Inferior parietal cortex (tissue), 1 donor: ENCODE data around the gene HNF1B.
"Not testable (repeated sequence)": the region's sequence is repeated elsewhere in the genome, so short reads cannot be mapped to it uniquely, and the experiment has no call there.

Experiments
- DNase-seq: peaks from one replicate; pipeline ENCODE4 v3.0.0-alpha.2; 2016; ENCODE audit errors: extremely low spot score

The HNF1B gene

GRCh38 chr17:37702598-37702997 lies 42.3 kb downstream of the HNF1B start:
- DNase-seq = no peak

DNA sequence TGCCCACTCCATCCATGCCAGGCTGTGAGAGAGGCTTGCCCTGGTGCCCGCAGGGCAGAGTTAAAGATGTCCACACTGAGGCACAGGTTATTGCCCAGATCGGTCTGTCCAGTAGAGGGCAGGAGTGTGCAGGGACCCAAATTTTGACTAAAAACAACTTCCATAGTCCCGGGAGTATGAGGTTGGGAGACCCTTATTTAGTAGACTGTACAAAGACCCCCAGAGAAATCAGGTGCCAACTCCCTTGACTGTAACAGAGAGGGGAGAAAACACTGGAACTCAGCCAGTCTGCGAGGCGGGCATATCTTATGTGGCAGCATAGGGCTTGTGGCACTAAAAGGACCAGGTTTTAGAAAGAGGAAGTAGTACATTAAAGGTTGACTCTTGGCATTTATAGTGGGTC lies 43.4 kb downstream of the HNF1B start:
- DNase-seq = no peak

DNA sequence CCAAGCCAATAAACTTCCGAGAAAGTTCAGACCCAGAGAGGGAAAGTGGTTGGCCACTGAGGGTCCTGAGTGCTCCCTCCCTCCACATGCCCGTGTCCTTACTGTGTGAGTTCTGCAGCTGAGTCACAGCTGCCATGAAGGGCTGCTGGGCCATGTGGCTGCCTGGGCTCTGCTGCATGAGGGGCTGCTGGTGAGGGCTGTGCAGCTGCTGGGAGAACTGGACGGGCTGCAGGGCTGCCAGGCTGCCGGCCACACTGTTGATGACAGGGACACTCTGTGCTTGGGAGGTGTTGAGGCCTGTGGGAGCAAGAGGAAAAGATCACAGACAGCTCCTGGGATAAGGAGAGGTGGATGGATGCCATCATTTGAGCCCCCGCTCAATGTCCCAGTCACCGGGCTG lies 44.0 kb downstream of the HNF1B start:
- DNase-seq = no peak

DNA sequence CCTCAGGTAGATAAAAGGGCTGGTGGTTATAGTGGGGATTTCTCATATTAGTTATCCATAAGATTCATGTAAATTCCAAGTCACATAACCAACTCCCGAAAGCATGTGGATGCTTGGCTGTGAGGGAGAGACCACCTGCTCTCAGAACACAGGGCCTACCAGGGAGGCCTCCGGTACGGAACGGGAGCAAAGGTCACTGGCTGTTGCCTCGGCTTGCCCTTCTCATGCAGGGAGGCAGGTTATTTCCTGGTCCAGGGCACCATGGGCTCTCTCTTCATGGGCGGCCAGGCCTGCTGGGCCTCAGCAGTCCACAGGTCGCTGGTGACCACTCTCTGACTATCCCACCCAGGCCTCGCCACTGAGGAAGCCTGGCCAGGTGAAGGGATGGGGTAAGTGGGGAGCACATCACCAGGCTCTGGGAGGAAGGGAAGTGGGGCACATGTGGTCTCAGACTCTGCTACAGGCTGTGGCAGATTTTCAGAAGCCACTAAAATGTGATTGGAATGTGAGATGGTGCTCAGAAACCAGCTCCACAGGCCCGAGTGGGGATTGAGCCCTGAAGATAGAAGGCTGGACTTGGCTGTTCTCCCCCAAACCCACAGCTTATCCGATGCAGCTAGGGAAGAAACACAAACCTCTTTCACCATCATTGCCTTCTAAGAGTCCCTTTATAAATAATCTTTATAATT lies 45.4 kb downstream of the HNF1B start:
- DNase-seq = no peak

DNA sequence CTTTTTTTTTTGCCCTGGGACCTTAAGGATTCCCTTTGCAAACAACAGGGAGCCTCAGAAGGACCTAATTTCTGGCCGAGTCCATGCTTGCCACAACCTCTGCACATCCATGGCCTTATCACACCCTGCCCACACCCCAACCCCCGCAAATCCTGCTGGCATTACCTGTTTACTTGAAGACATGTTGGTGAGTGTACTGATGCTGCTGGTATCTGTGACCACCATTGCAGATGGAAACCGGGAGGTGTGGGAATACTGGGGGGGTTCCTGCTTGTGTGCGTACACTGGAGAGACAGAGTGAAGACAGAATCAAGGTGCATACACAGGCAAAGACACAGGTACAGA lies 46.0 kb downstream of the HNF1B start:
- no peak for DNase-seq

- no peak for DNase-seq
Measured at GRCh38 chr17:37698132-37698910, 46.5 kb downstream of the HNF1B start.

- no peak for DNase-seq
Measured at GRCh38 chr17:37697381-37697780, 47.5 kb downstream of the HNF1B start.

- no peak for DNase-seq
Measured at GRCh38 chr17:37696366-37696765, 48.5 kb downstream of the HNF1B start.

DNA sequence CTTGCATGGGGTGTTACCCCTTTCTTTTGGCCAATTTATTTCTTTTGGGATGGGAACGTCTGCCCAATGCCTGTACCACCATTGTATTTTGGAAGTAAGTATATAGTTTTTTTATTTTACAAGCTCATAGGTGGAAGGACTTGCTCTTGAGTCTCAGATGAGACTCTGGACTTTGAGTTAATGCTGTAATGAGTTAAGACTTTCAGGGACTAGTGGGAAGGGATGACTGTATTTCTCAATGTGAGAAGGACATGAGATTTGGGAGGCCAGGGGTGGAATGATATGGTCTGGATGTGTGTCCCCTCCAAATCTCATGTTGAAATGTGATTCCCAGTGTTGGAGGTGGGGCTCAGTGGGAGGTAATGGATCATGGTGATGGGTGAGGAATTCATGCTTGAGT lies 49.1 kb downstream of the HNF1B start:
- DNase-seq = no peak

DNA sequence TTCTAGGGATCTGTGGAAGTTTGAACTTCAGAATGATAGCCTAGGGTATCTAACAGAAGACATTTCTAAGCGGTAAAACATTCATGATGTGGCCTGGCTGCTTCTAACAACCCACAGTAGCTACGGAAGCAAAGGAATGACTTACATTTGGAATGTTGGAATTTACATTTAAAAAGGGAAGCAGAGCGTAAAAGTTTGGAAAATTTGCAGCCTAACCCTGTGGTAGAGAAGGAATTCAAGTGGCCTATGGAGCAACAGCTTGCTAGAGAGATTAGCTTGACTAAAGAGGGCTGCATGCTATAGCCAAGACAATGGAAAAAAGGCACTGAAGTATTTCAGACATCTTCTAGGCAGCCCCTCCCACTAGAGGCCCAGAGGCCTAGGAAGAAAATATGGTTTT lies 50.1 kb downstream of the HNF1B start:
- no peak for DNase-seq

DNA sequence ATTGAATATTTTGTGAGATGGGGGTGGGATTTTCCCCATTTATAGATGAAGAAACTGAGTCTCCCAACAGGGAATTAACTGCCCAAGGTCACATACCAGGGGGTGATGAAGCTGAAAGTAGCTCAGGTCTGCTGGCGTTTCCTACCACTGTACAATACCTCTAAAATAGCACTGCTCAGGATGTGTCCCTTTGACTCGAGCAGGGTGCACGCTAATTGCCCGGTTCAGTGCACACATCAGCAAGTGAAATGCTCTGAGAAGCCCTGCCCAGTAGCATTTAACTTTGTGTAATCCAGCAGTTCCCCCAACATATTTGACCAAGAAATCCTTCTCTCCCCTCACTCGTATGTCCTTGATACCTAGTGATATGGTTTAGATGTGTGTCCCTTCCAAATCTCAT lies 51.5 kb downstream of the HNF1B start:
- DNase-seq = no peak

GRCh38 chr17:37691807-37692206 lies 53.1 kb downstream of the HNF1B start:
- DNase-seq = no peak

GRCh38 chr17:37689317-37689716 lies 55.5 kb downstream of the HNF1B start:
- no peak for DNase-seq

GRCh38 chr17:37683454-37683984 lies 61.3 kb downstream of the HNF1B start:
- DNase-seq = no peak

DNA sequence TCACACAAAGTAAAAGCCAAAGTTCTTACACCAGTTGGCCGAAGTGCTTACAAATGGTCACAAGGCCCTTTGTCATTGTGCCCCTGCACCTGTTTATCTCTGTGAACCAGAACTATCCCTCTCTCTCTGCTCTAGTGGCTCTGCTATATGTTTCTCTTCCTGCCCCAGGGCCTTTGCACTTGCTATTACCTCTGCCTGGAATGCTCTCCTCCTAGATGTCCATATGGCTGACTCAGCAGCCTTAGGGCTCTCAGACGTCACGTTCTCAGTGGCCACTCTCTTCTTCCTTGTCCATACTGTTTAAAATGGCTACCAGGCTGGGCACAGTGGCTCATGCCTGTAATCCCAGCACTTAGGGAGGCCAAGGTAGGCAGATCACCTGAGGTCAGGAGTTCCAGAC lies 62.9 kb downstream of the HNF1B start:
- DNase-seq = no peak

GRCh38 chr17:37679995-37680394 lies 64.9 kb downstream of the HNF1B start:
- DNase-seq = not testable (repeated sequence)

DNA sequence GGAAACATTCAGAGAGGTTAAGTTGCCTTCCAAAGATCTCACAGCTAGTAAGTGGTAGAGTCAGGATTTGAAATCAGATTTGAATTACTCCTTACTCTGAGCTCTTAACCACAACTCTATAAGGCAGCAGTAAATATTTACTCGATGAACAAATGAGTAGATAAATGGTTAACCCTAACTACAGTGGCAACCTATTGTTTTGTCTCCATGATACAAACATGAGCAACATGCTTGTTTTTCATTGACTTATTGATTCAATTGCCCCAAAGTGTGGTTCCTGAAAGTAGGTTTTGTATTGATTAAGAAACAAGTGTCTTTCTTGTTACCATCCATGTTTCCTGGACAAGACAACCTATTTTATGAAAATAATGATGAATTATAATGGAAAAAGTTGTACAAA lies 66.8 kb downstream of the HNF1B start:
- DNase-seq = no peak

DNA sequence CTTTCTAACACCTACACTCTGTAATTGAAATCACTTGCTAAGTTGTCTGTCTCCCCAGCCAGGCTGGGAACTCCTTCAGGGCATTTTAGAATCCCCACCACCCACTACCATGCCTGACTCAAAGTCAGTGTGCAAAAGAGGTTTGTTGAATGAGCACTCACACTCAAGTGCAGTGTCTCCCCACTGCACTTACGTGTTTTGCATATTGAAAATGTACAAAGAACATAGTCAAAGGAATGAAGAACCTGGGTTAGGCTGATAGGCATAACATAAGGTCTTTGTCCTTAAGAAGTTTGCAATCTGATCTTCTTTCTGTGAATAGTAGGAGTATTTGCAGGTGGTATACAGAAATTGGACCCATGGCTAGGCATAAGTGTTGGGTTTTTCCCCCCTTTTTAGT lies 67.8 kb downstream of the HNF1B start:
- no peak for DNase-seq

DNA sequence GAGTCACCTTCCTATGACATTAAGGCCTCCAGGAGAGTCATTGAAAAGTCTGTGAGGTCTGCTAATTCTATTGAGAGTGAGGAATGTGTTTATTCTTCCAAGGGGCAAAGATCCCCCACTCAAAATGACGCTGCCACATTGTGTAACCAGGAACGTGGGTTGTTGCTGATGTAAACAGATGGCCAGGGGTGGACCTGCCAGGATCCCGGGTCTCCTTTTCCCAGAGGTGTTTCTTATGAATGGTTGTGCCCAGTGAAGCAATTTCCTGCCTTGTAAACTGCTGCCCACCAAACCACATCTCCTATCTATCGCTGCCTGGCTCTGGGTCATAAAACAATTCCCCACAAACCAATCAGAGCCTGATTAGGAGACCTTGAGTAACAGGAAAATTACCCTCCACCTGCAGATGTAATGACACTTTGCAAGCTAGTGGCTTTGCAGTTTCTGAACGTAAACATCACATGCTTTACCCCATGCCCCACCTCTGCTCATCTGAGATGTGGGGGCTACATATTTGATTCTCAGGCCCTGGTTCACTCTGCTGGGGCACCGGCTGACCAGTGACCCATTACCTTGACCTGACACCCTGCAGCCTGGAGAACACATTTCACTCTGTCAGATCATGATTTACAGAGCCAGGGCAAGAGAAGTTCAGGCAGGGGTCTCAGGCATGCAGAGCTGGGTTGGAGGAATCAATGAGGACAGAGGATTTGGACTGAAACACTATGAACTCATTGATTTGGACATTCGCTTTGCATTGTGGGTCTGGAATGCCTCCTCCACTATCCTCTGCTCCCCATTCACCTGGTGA lies 68.5 kb downstream of the HNF1B start:
- DNase-seq = no peak

DNA sequence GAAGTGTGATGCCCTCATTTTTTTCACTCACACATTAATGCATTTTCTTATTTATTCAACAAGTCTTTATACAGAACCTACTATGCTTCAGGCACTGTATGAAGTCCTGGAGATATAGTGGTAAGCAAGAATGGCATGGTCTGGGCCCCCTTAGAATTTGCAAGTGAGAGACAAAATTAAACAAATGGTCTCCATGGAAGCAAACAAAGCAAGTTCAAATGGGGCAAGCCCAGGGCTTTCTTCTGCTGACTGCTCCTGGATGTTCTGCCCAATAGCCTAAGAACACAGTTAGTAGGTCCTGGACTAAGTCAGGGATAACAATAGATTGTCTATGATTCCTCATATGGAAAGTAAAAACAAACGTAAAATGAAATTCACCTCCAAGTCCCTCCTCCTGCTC lies 70.3 kb downstream of the HNF1B start:
- no peak for DNase-seq

- no peak for DNase-seq
Measured at GRCh38 chr17:37673386-37673785, 71.5 kb downstream of the HNF1B start.

DNA sequence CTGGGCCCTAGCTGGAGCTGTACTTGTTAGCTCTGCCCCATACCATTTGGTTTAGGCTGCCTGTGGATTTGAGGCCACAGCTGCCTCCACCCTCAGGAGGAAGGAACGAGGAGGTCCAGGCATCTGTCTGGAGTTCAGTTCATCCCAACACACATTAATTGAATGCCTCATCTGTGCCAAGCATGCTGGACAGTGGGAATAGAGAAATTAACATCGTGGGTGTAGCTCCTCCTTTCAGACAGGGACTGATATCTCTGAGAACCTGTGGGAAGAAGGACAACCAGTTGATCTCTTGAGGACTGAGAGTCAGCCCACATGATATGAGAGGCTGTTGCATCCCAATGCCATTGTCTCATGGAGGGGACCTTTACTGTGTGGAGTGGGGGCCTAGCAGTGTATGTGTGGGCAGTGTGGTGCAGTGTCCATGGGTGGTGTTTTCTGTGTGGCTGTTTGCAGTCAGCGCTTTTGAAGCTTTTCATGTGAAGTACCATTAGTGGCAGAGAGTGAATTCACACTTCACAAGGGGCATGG lies 72.2 kb downstream of the HNF1B start:
- no peak for DNase-seq
